ENCODE results near the gene STIMATE. TPM values are rescaled to one million over a fixed set of nuclear protein-coding genes. Genes with fewer than 3 reads are reported as not detected.

STIMATE gene
- total RNA-seq, 1 experiment from 2014 or later, result 13.5 TPM

GRCh38 chr3:52886049-52886730 lies 11.2 kb downstream of the STIMATE start:
- H3K4me3 ChIP-seq (ENCODE audit: low read depth, low read length), result no peak overlapping the region
- intact Hi-C loops (cut with micrococcal nuclease; ENCODE audit: unreplicated experiment), result no loop called here
- Mint-ChIP-seq H3K27me3 (ENCODE audit: insufficient read depth, unreplicated experiment) (no peaks in the 10 kb centered on the region), H3K4me1 (ENCODE audit: low read depth, unreplicated experiment) (no peaks in the 10 kb centered on the region), H3K36me3 (ENCODE audit: insufficient read depth, unreplicated experiment) (no peaks in the 10 kb centered on the region), H3K9me3 (ENCODE audit: unreplicated experiment) (no peaks in the 10 kb centered on the region), H3K27ac (ENCODE audit: unreplicated experiment) (no peak overlapping the region), H3K4me3 (ENCODE audit: unreplicated experiment) (no peak overlapping the region)
- H3K9me3 ChIP-seq, result no peaks in the 10 kb centered on the region
- DNase-seq, result no peak
- H3K27me3 ChIP-seq (replicated peaks; ENCODE audit: control insufficient read depth, insufficient read depth, low read length), result no peaks in the 10 kb centered on the region
- ChIA-PET POLR2A (no interaction called here), CTCF (no interaction called here)
- TF ChIP-seq CTCF (IDR thresholded peaks at IDR 0.05; ENCODE audit: insufficient read depth in 1 of 2, low read depth in 1 of 2, low read length in 1 of 2, severe bottlenecking in 1 of 2, unreplicated experiment in 1 of 2), result no peak
- no peaks in the 10 kb centered on the region for H3K4me1 ChIP-seq
- H3K36me3 ChIP-seq (ENCODE audit: control insufficient read depth, insufficient read depth, low read length), result no peaks in the 10 kb centered on the region
- no TSS peak for BruUV-seq (replicated peaks)

- BruUV-seq (replicated peaks), result no TSS peak
- H3K36me3 ChIP-seq (ENCODE audit: control insufficient read depth, insufficient read depth, low read length), result no peaks in the 10 kb centered on the region
- intact Hi-C loops (cut with micrococcal nuclease; ENCODE audit: unreplicated experiment), result no loop called here
- ChIA-PET POLR2A (no interaction called here), CTCF (interaction anchor here (0.6 kb wide), 1 partner anchor 73 kb away, joined by 3 read pairs; no protein-coding TSS in a partner anchor)
- no peak overlapping the region for H3K4me3 ChIP-seq (ENCODE audit: low read depth, low read length)
- H3K9me3 Mint-ChIP-seq (ENCODE audit: unreplicated experiment), result no peaks in the 10 kb centered on the region
- H3K4me3 Mint-ChIP-seq (ENCODE audit: unreplicated experiment), result no peak overlapping the region
- H3K9me3 ChIP-seq, result no peaks in the 10 kb centered on the region
- no peak for TF ChIP-seq CTCF (IDR thresholded peaks at IDR 0.05; ENCODE audit: insufficient read depth in 1 of 2, low read depth in 1 of 2, low read length in 1 of 2, severe bottlenecking in 1 of 2, unreplicated experiment in 1 of 2)
- H3K4me1 ChIP-seq, result no peaks in the 10 kb centered on the region
- H3K27ac Mint-ChIP-seq (ENCODE audit: unreplicated experiment), result no peak overlapping the region
- no peaks in the 10 kb centered on the region for H3K27me3 ChIP-seq (replicated peaks; ENCODE audit: control insufficient read depth, insufficient read depth, low read length)
- no peaks in the 10 kb centered on the region for H3K27me3 Mint-ChIP-seq (ENCODE audit: insufficient read depth, unreplicated experiment)
- no peak for DNase-seq
- H3K4me1 Mint-ChIP-seq (ENCODE audit: low read depth, unreplicated experiment), result no peaks in the 10 kb centered on the region
- H3K36me3 Mint-ChIP-seq (ENCODE audit: insufficient read depth, unreplicated experiment), result no peaks in the 10 kb centered on the region
Observed at GRCh38 chr3:52882377-52882776, 15.0 kb downstream of the STIMATE start.

DNA sequence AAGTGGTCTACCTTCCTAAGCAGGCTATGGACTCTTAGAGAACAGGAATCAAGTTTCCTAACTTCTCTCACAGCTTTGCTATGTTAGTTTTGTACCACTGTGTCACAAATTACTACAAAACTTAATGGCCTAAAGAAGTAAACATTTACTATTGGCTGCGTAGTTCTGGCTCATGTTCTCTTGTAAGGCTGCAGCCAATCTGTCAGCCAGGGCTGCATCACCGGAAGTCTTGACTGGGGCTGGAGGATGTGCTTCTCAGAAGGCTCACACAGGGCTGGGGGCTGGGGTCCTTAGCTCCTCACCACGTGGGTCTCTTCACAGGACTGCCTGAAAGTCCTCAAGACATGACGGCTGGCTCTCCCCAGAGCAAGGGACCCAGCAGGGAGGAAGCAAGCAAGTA lies 15.5 kb downstream of the STIMATE start:
- H3K36me3 Mint-ChIP-seq (ENCODE audit: insufficient read depth, unreplicated experiment), result no peaks in the 10 kb centered on the region
- Histone ChIP-seq H3K9me3 (no peaks in the 10 kb centered on the region), H3K27me3 (replicated peaks; ENCODE audit: control insufficient read depth, insufficient read depth, low read length) (no peaks in the 10 kb centered on the region), H3K4me1 (no peaks in the 10 kb centered on the region), H3K4me3 (ENCODE audit: low read depth, low read length) (no peak overlapping the region), H3K36me3 (ENCODE audit: control insufficient read depth, insufficient read depth, low read length) (no peaks in the 10 kb centered on the region)
- intact Hi-C loops (cut with micrococcal nuclease; ENCODE audit: unreplicated experiment), result no loop called here
- H3K27me3 Mint-ChIP-seq (ENCODE audit: insufficient read depth, unreplicated experiment), result no peaks in the 10 kb centered on the region
- no peak for TF ChIP-seq CTCF (IDR thresholded peaks at IDR 0.05; ENCODE audit: insufficient read depth in 1 of 2, low read depth in 1 of 2, low read length in 1 of 2, severe bottlenecking in 1 of 2, unreplicated experiment in 1 of 2)
- POLR2A ChIA-PET, result no interaction called here
- no peaks in the 10 kb centered on the region for H3K4me1 Mint-ChIP-seq (ENCODE audit: low read depth, unreplicated experiment)
- H3K4me3 Mint-ChIP-seq (ENCODE audit: unreplicated experiment), result no peak overlapping the region
- no peak overlapping the region for H3K27ac Mint-ChIP-seq (ENCODE audit: unreplicated experiment)
- DNase-seq, result no peak
- H3K9me3 Mint-ChIP-seq (ENCODE audit: unreplicated experiment), result no peaks in the 10 kb centered on the region
- CTCF ChIA-PET, result no interaction called here
- no TSS peak for BruUV-seq (replicated peaks)
